Measurements from ENCODE around the gene TNFAIP8.
"Not testable (repeated sequence)": the region's sequence is repeated elsewhere in the genome, so short reads cannot be mapped to it uniquely, and the experiment has no call there.

Gene TNFAIP8

GRCh38 chr5:119428166-119428565, 72.3 kb downstream of the TNFAIP8 start:
- not testable (repeated sequence) for DNase-seq

GRCh38 chr5:119428574-119428973, 72.8 kb downstream of the TNFAIP8 start:
- not testable (repeated sequence) for DNase-seq

- not testable (repeated sequence) for DNase-seq
Measured at GRCh38 chr5:119432674-119433237, 76.9 kb downstream of the TNFAIP8 start.

GRCh38 chr5:119435436-119436132, 79.8 kb downstream of the TNFAIP8 start:
- peak; percentile 18 to 65 for DNase-seq

GRCh38 chr5:119437785-119438586, 82.2 kb downstream of the TNFAIP8 start:
- DNase-seq, result not testable (repeated sequence)

- DNase-seq, result peak in 1 of 2 donors; percentile 24
Measured at GRCh38 chr5:119438587-119438917, 82.7 kb downstream of the TNFAIP8 start.

GRCh38 chr5:119439140-119439631, 83.4 kb downstream of the TNFAIP8 start:
- no peak for DNase-seq

GRCh38 chr5:119439632-119440031, 83.8 kb downstream of the TNFAIP8 start:
- not testable (repeated sequence) for DNase-seq

GRCh38 chr5:119444643-119445042, 88.8 kb downstream of the TNFAIP8 start:
- not testable (repeated sequence) for DNase-seq

- no peak for DNase-seq
Measured at GRCh38 chr5:119445544-119445943, 89.7 kb downstream of the TNFAIP8 start.

All from bone marrow (tissue), 2 donors.